H1 (cell line): ENCODE results near the gene RREB1. TPM values are rescaled to one million over a fixed set of nuclear protein-coding genes. Genes with fewer than 3 reads are reported as not detected.
A peak's percentile ranks its signal among the peaks of the same experiment; 100 is the strongest.

ENCODE experiments used
- CTCF ChIA-PET: fragments of 300-600 bp; sonication (Branson Sonifier 250); formaldehyde crosslinking; loops from one replicate; lab custom pipeline; 2021; ENCODE audit not compliant: partially characterized antibody; lab: Charles Lee
- POLR2A ChIA-PET: fragments of 300-600 bp; sonication (Branson Sonifier 250); formaldehyde crosslinking; loops from one replicate; lab custom pipeline; 2021; ENCODE audit warnings: inconsistent platforms; ENCODE audit not compliant: partially characterized antibody; lab: Charles Lee
- DNase-seq, 2 experiments: peaks; one replicate each; pipeline versions ENCODE4 v3.0.0 to v3.0.0-alpha.2; 2010 to 2022; ENCODE audit warnings: low spot score in 2 of 2, low read depth in 1 of 2, mixed read lengths in 1 of 2
- FAIRE-seq: peaks from 2 replicates; lab custom pipeline; 2011; peaks lifted over from hg19 to GRCh38; lab: Jason Lieb, UNC
- H2AFZ ChIP-seq: 2 replicates; pipeline ENCODE4 v1.8.1; 2012; ENCODE audit warnings: low read length, inconsistent platforms
- H2AK5ac ChIP-seq: 2 replicates; pipeline ENCODE4 v1.6.1; 2013; ENCODE audit warnings: low read depth, low read length
- H2BK120ac ChIP-seq: replicated peaks from 2 replicates; pipeline ENCODE3; 2013; ENCODE audit warnings: low read depth, low read length, inconsistent platforms
- H2BK12ac ChIP-seq: 2 replicates; pipeline ENCODE4 v1.6.1; 2013; ENCODE audit warnings: low read depth, low read length
- H2BK15ac ChIP-seq: 2 replicates; pipeline ENCODE4 v1.6.1; 2013; ENCODE audit warnings: low read length
- H2BK20ac ChIP-seq: 2 replicates; pipeline ENCODE4 v1.6.1; 2013; ENCODE audit warnings: low read length
- H2BK5ac ChIP-seq: 2 replicates; pipeline ENCODE4 v1.6.1; 2013; ENCODE audit warnings: low read depth, low read length
- H3K14ac ChIP-seq: 2 replicates; pipeline ENCODE4 v1.6.1; 2013; ENCODE audit warnings: inconsistent platforms; ENCODE audit not compliant: insufficient read length
- H3K18ac ChIP-seq: 2 replicates; pipeline ENCODE4 v1.6.1; 2013; ENCODE audit warnings: low read length; ENCODE audit errors: extremely low read depth
- H3K23ac ChIP-seq: 2 replicates; pipeline ENCODE4 v1.6.1; 2013; ENCODE audit warnings: inconsistent platforms; ENCODE audit not compliant: insufficient read length
- H3K23me2 ChIP-seq: 2 replicates; pipeline ENCODE4 v1.6.1; 2013; ENCODE audit warnings: low read depth, low read length
- H3K27ac ChIP-seq: 2 replicates; pipeline ENCODE4 v1.6.1; 2011; ENCODE audit warnings: low read depth, low read length, inconsistent platforms
- H3K27me3 ChIP-seq, 4 experiments: replicated peaks in 1 of 4; 1 replicate in 1 of 4; 2 replicates in 3 of 4; pipeline versions ENCODE4 v1.6.1 to v1.8.1; 2011 to 2013; ENCODE audit warnings: low read length in 3 of 4, mild to moderate bottlenecking in 3 of 4, inconsistent platforms in 2 of 4, mixed read lengths in 2 of 4, moderate library complexity in 1 of 4; ENCODE audit not compliant: control insufficient read depth in 3 of 4, insufficient read depth in 3 of 4; ENCODE audit errors: extremely low read depth in 1 of 4
- H3K36me3 ChIP-seq, 4 experiments: 2 replicates each; pipeline versions ENCODE4 v1.6.1 to v1.8.1; 2011 to 2013; ENCODE audit warnings: mild to moderate bottlenecking in 4 of 4, low read length in 3 of 4, moderate library complexity in 2 of 4, control low read depth in 1 of 4, inconsistent platforms in 1 of 4; ENCODE audit not compliant: insufficient read depth in 4 of 4, control insufficient read depth in 2 of 4
- H3K4ac ChIP-seq: replicated peaks from 2 replicates; pipeline ENCODE3; 2013; ENCODE audit warnings: low read length, low read depth, mixed read lengths, inconsistent platforms; ENCODE audit not compliant: insufficient read length
- H3K4me1 ChIP-seq, 4 experiments: replicated peaks in 1 of 4; 1 replicate in 1 of 4; 2 replicates in 3 of 4; pipeline versions ENCODE4 v1.6.1 to v1.8.1; 2011 to 2013; ENCODE audit warnings: low read length in 3 of 4, inconsistent platforms in 2 of 4, mixed read lengths in 1 of 4; ENCODE audit not compliant: insufficient read depth in 4 of 4, control insufficient read depth in 3 of 4
- H3K4me2 ChIP-seq, 2 experiments: 2 replicates each; pipeline versions ENCODE4 v1.6.1 to v1.8.1; 2011 to 2013; ENCODE audit warnings: low read depth in 2 of 2, low read length in 2 of 2, control low read depth in 1 of 2, inconsistent platforms in 1 of 2, mild to moderate bottlenecking in 1 of 2; ENCODE audit not compliant: insufficient read depth in 1 of 2
- H3K4me3 ChIP-seq, 4 experiments: fragments of 200-600, 300-600 bp in 1 of 4; sonication (generic), shearing (Covaris generic), sonication (Bioruptor Twin) in 1 of 4; 2 replicates each; pipeline versions ENCODE4 v1.5.1 to v1.8.1; 2011 to 2016; ENCODE audit warnings: low read length in 4 of 4, low read depth in 3 of 4, control low read depth in 2 of 4, inconsistent platforms in 2 of 4, mild to moderate bottlenecking in 2 of 4, mixed read lengths in 1 of 4, moderate library complexity in 1 of 4; ENCODE audit not compliant: insufficient read depth in 2 of 4; ENCODE audit errors: extremely low read depth in 1 of 4
- H3K56ac ChIP-seq: replicated peaks from 2 replicates; pipeline ENCODE3; 2013; ENCODE audit warnings: low read depth, mild to moderate bottlenecking, mixed read lengths, low read length, inconsistent platforms; ENCODE audit not compliant: insufficient read length
- H3K79me1 ChIP-seq: 2 replicates; pipeline ENCODE4 v1.6.1; 2013; ENCODE audit warnings: low read depth, low read length, control low read depth
- H3K79me2 ChIP-seq, 2 experiments: 2 replicates each; pipeline versions ENCODE4 v1.6.1 to v1.8.1; 2012 to 2013; ENCODE audit warnings: low read length in 2 of 2, mild to moderate bottlenecking in 2 of 2, inconsistent platforms in 1 of 2; ENCODE audit not compliant: insufficient read depth in 2 of 2, control insufficient read depth in 1 of 2
- H3K9ac ChIP-seq, 4 experiments: replicated peaks in 1 of 4; 1 replicate in 1 of 4; 2 replicates in 3 of 4; pipeline versions ENCODE4 v1.6.1 to v1.8.1; 2011 to 2013; ENCODE audit warnings: low read depth in 3 of 4, low read length in 3 of 4, control low read depth in 2 of 4, mild to moderate bottlenecking in 2 of 4, moderate library complexity in 2 of 4, inconsistent platforms in 1 of 4; ENCODE audit errors: extremely low read depth in 1 of 4
- H3K9me3 ChIP-seq, 2 experiments: 2 replicates each; pipeline versions ENCODE4 v1.6.1 to v1.8.1; 2012 to 2013; ENCODE audit warnings: mild to moderate bottlenecking in 2 of 2, moderate library complexity in 2 of 2, control low read depth in 1 of 2, inconsistent platforms in 1 of 2, low read depth in 1 of 2, low read length in 1 of 2, mixed read lengths in 1 of 2; ENCODE audit not compliant: insufficient read depth in 2 of 2
- H4K20me1 ChIP-seq, 2 experiments: replicated peaks in 1 of 2; 2 replicates each; pipeline versions ENCODE3 to v1.8.1; 2011 to 2013; ENCODE audit warnings: inconsistent platforms in 2 of 2, low read length in 2 of 2, mild to moderate bottlenecking in 1 of 2; ENCODE audit not compliant: insufficient read depth in 2 of 2, control insufficient read depth in 1 of 2
- H4K5ac ChIP-seq: 2 replicates; pipeline ENCODE4 v1.6.1; 2013; ENCODE audit warnings: low read length, low read depth, mixed read lengths, inconsistent platforms; ENCODE audit not compliant: insufficient read length
- H4K8ac ChIP-seq: 2 replicates; pipeline ENCODE4 v1.8.0; 2013; ENCODE audit warnings: mild to moderate bottlenecking, moderate library complexity, low read length, inconsistent platforms; ENCODE audit not compliant: insufficient read depth; ENCODE audit errors: extremely low read depth
- H4K91ac ChIP-seq: replicated peaks from 2 replicates; pipeline ENCODE3; 2013; ENCODE audit warnings: low read length, mixed read lengths, inconsistent platforms; ENCODE audit not compliant: insufficient read length
- ASH2L ChIP-seq: fragments of 200-600, 300-600 bp; sonication (generic); IDR thresholded peaks from one replicate; pipeline ENCODE4 v1.7.1; 2017; ENCODE audit warnings: low read length
- CHD1 ChIP-seq: IDR thresholded peaks from 2 replicates; pipeline ENCODE4 v1.6.1; 2012; ENCODE audit warnings: low read depth, low read length, improper control_type of control experiment
- CTBP2 ChIP-seq: IDR thresholded peaks from 2 replicates; pipeline ENCODE4 v1.7.0; 2011; ENCODE audit warnings: borderline replicate concordance, mild to moderate bottlenecking, moderate library complexity, mixed read lengths, low read length; ENCODE audit not compliant: insufficient read depth, insufficient read length
- GTF2F1 ChIP-seq: IDR thresholded peaks from 2 replicates; pipeline ENCODE4 v1.6.1; 2012; ENCODE audit warnings: low read depth, low read length, improper control_type of control experiment, borderline replicate concordance
- JUND ChIP-seq: IDR thresholded peaks from 2 replicates; pipeline ENCODE4 v1.6.1; 2011; ENCODE audit warnings: mild to moderate bottlenecking, improper control_type of control experiment, low read length
- MAX ChIP-seq: IDR thresholded peaks from 2 replicates; pipeline ENCODE4 v1.6.1; 2012; ENCODE audit warnings: inconsistent platforms
- POLR2A ChIP-seq, 2 experiments: IDR thresholded peaks; 1 replicate in 1 of 2; 2 replicates in 1 of 2; pipeline ENCODE4 v1.6.1; 2011; ENCODE audit warnings: low read depth in 2 of 2, low read length in 2 of 2, mild to moderate bottlenecking in 2 of 2; ENCODE audit errors: control extremely low read depth in 1 of 2
- SRF ChIP-seq: IDR thresholded peaks from 2 replicates; pipeline ENCODE4 v1.6.1; 2011; ENCODE audit warnings: mild to moderate bottlenecking, low read depth, low read length, moderate library complexity
- TBP ChIP-seq: IDR thresholded peaks from 2 replicates; pipeline ENCODE4 v1.6.1; 2011; ENCODE audit warnings: low read depth, low read length, improper control_type of control experiment
- ZNF274 ChIP-seq: IDR thresholded peaks from 2 replicates; pipeline ENCODE4 v1.7.0; 2012; ENCODE audit warnings: low read length, borderline replicate concordance; ENCODE audit errors: extremely low read depth
- WGBS, 2 experiments: shearing (Covaris generic) in 1 of 2; methylation state at CpG; one replicate each; pipeline versions ENCODE4 v1.1.6 to v1.1.7; 2013 to 2015; ENCODE audit warnings: low lambda C conversion rate in 2 of 2, mixed read lengths in 2 of 2, inconsistent platforms in 1 of 2, low coverage in 1 of 2, missing lambda C conversion rate in 1 of 2; ENCODE audit not compliant: insufficient replicate concordance in 2 of 2, insufficient coverage in 1 of 2, insufficient read length in 1 of 2; ENCODE audit errors: extremely low coverage in 1 of 2, missing lambda C conversion rate in 1 of 2; 5-methylcytosine and 5-hydroxymethylcytosine counted together
- polyA plus RNA-seq, 7 experiments: library from polyadenylated mRNA; depleted of rRNA in 3 of 7; stranded (reverse) in 5 of 7; unstranded in 2 of 7; fragments of >200 nt in 5 of 7; fragments of 200-250 nt in 2 of 7; gene quantifications; 1 replicate in 5 of 7; 2 replicates in 1 of 7; 4 replicates in 1 of 7; pipeline versions ENCODE4 v1.2.1 to v1.2.3, GENCODE V29; 2011 to 2013; ENCODE audit warnings: missing spikeins in 2 of 7, mixed read lengths in 2 of 7
- total RNA-seq: library from RNA; stranded (reverse); fragmentation: NEBNext Ultra II Directional; extraction: Animal tissue kit (Norgen Biotek cat#: 25700); gene quantifications from 2 replicates; pipeline ENCODE4 v1.2.1, GENCODE V29; 2021

The RREB1 gene
- total and polyA plus RNA-seq, 2 of the 8 experiments (the other 6 are each of a cell fraction or from before 2014, with no cell fraction given), result 3.9 to 34.7 TPM

- Histone ChIP-seq H2BK12ac (0 out of 2 replicates have a peak overlapping the region, but pooled peaks have one; percentile 10), H3K23ac (no peak overlapping the region), H2AK5ac (0 out of 2 replicates have a peak overlapping the region, but pooled peaks have one; percentile 6), H3K23me2 (no peaks in the 10 kb centered on the region; the same call in none of the 2 replicates), H2BK15ac (0 out of 2 replicates have a peak overlapping the region, but pooled peaks have one; percentile 31), H3K14ac (no peak overlapping the region), H4K91ac (no peak overlapping the region), H2BK120ac (no peak overlapping the region), H3K56ac (no peak overlapping the region), H4K5ac (no peak overlapping the region), H2AFZ (no peak overlapping the region), H4K20me1 (peaks cover 4 to 8% of the 10 kb centered on the region in 2 experiments), H3K27me3 (no peaks in the 10 kb centered on the region), H3K9me3 (no peaks in the 10 kb centered on the region), H3K4ac (no peak overlapping the region), H4K8ac (no peak overlapping the region), H3K18ac (peak overlapping the region; percentile 10; the same call in 1 of the 2 replicates), H3K79me1 (peaks cover 21% of the 10 kb centered on the region), H2BK5ac (peak overlapping the region; percentile 56; the same call in 1 of the 2 replicates), H3K4me3 (no peak overlapping the region), H3K4me2 (peak overlapping the region; percentile 10 to 39; a peak in 3 of 4 replicates), H3K79me2 (peaks cover 0 to 75% of the 10 kb centered on the region in 2 experiments; a peak in 3 of 4 replicates), H3K4me1 (peaks cover 0 to 27% (median 26%) of the 10 kb centered on the region in 4 experiments; a peak in 6 of 7 replicates), H3K9ac (peak overlapping the region in 1 of 4 experiments; percentile 15; a peak in 1 of 7 replicates), H2BK20ac (no peak overlapping the region), H3K36me3 (no peaks in the 10 kb centered on the region), H3K27ac (no peak overlapping the region)
- DNase-seq, result no peak
- CTCF ChIA-PET, result interaction anchor here (0.6 to 2.5 kb wide), 10 partner anchors 9 to 291 kb away, joined by 3 to 9 read pairs (median 4); no protein-coding TSS in a partner anchor
- no peak for FAIRE-seq
- WGBS, 2 experiments, result 87% methylated on average over 19 of the region's 19 CpGs; no CpG with 5 or more reads in 1 of the 2 experiments
- POLR2A ChIA-PET, result interaction anchor here (0.8 to 1.4 kb wide), 3 partner anchors 10 to 15 kb away, joined by 3 to 5 read pairs (median 3); no protein-coding TSS in a partner anchor
- no peak for TF ChIP-seq TBP
- no peak for TF ChIP-seq CHD1
- TF ChIP-seq POLR2A (IDR thresholded peaks at IDR 0.05; ENCODE audit: control extremely low read depth in 1 of 2, low read depth in 2 of 2, low read length in 2 of 2), result no peak
- TF ChIP-seq MAX, result no peak
- no peak for TF ChIP-seq ASH2L
- TF ChIP-seq SRF, result no peak
- TF ChIP-seq GTF2F1, result no peak
- no peak for TF ChIP-seq JUND
- no peak for TF ChIP-seq ZNF274
- TF ChIP-seq CTBP2, result no peak
These were observed 58.9 kb downstream of the RREB1 start for GRCh38 chr6:7166410-7167293.
